ENCODE measurements around the gene TSPAN31.
A peak's percentile ranks its signal among the peaks of the same experiment; 100 is the strongest.

- TF ChIP-seq CTCF (IDR thresholded peaks at IDR 0.05) (peak; percentile 93 to 97 (median 95)), POLR2AphosphoS5 (IDR thresholded peaks at IDR 0.05) (peak; percentile 94 to 96 (median 96))
These were observed 38.0 kb downstream of the TSPAN31 start, which contains the start of gene TSFM for GRCh38 chr12:57782608-57783465.
